Measurements from ENCODE around the gene ATP6V1B1. TPM values are rescaled to one million over a fixed set of nuclear protein-coding genes. Genes with fewer than 3 reads are reported as not detected.

ATP6V1B1 gene
- total and polyA plus RNA-seq, 2 of the 13 experiments (the other 11 are each of a cell fraction or from before 2014, with no cell fraction given), result 0.58 to 1.6 TPM

GRCh38 chr2:70937866-70938585 lies 2.3 kb downstream of the ATP6V1B1 start (continued):
- TF ChIP-seq EP300 (IDR thresholded peaks at IDR 0.05; ENCODE audit: low read depth in 2 of 2, low read length in 2 of 2) (no peak), EP300 (CRISPR knock-in tag; IDR thresholded peaks at IDR 0.05; ENCODE audit: borderline replicate concordance) (no peak), ZBTB39 (CRISPR knock-in tag; IDR thresholded peaks at IDR 0.05) (no peak), ZSCAN12 (CRISPR knock-in tag; IDR thresholded peaks at IDR 0.05) (no peak), ZNF251 (CRISPR knock-in tag; IDR thresholded peaks at IDR 0.05) (no peak), IKZF4 (CRISPR knock-in tag; IDR thresholded peaks at IDR 0.05; ENCODE audit: borderline replicate concordance, low read depth, not compliant biosample characterization) (peak; percentile 32), ZNF770 (CRISPR knock-in tag; IDR thresholded peaks at IDR 0.05) (no peak), KLF13 (CRISPR knock-in tag; IDR thresholded peaks at IDR 0.05) (no peak), ASH2L (IDR thresholded peaks at IDR 0.05; ENCODE audit: insufficient read length, low read depth, low read length) (no peak), TEAD2 (CRISPR knock-in tag; IDR thresholded peaks at IDR 0.05) (no peak), DNMT3B (CRISPR knock-in tag; conservative IDR thresholded peaks at IDR 0.05) (no peak), ZNF253 (CRISPR knock-in tag; IDR thresholded peaks at IDR 0.05; ENCODE audit: borderline replicate concordance) (no peak), NCOA1 (CRISPR knock-in tag; IDR thresholded peaks at IDR 0.05) (peak; percentile 72; the same call in 1 of the 2 replicates), ZBTB38 (CRISPR knock-in tag; IDR thresholded peaks at IDR 0.05) (no peak), SIN3B (IDR thresholded peaks at IDR 0.05; ENCODE audit: low read length) (no peak), MED13 (CRISPR knock-in tag; IDR thresholded peaks at IDR 0.05) (no peak), ZSCAN25 (CRISPR knock-in tag; IDR thresholded peaks at IDR 0.05) (peak; percentile 90), HNF4A (CRISPR knock-in tag; IDR thresholded peaks at IDR 0.05) (peak; percentile 93), CBX2 (IDR thresholded peaks at IDR 0.05; ENCODE audit: low read depth, low read length) (no peak), CBX2 (CRISPR knock-in tag; IDR thresholded peaks at IDR 0.05; ENCODE audit: low read depth) (no peak), SKI (IDR thresholded peaks at IDR 0.05; ENCODE audit: partially characterized antibody) (no peak), TCF7L2 (IDR thresholded peaks at IDR 0.05; ENCODE audit: low read depth, low read length) (no peak), ZNF792 (CRISPR knock-in tag; IDR thresholded peaks at IDR 0.05) (no peak), SALL2 (CRISPR knock-in tag; IDR thresholded peaks at IDR 0.05) (no peak), FOXP1 (IDR thresholded peaks at IDR 0.05) (no peak), FOXP1 (CRISPR knock-in tag; IDR thresholded peaks at IDR 0.05) (no peak; the same call in 1 of the 2 replicates), ZNF670 (CRISPR knock-in tag; IDR thresholded peaks at IDR 0.05; ENCODE audit: borderline replicate concordance) (no peak)
- TF ChIP-seq, protein P1, sequence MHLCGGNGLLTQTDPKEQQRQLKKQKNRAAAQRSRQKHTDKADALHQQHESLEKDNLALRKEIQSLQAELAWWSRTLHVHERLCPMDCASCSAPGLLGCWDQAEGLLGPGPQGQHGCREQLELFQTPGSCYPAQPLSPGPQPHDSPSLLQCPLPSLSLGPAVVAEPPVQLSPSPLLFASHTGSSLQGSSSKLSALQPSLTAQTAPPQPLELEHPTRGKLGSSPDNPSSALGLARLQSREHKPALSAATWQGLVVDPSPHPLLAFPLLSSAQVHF (CRISPR knock-in tag; IDR thresholded peaks at IDR 0.05), result no peak
- TF ChIP-seq, protein P2, sequence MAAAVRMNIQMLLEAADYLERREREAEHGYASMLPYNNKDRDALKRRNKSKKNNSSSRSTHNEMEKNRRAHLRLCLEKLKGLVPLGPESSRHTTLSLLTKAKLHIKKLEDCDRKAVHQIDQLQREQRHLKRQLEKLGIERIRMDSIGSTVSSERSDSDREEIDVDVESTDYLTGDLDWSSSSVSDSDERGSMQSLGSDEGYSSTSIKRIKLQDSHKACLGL (CRISPR knock-in tag; IDR thresholded peaks at IDR 0.05), result 0 out of 2 replicates have a peak, but pooled peaks have one; percentile 37

Data from HepG2 (cell line).